ENCODE data around the gene CLDN14.
"Not testable (repeated sequence)": the region's sequence is repeated elsewhere in the genome, so short reads cannot be mapped to it uniquely, and the experiment has no call there.

- not testable (repeated sequence) for TF ChIP-seq POLR2A, CTCF (IDR thresholded peaks at IDR 0.05)
Observed at GRCh38 chr21:36476541-36476940, 3.4 kb downstream of the CLDN14 start.

Measured in prostate gland (tissue), 2 donors.